NCI-H1436 (cell line): ENCODE data around the gene PLA2G4D.

Source experiments
- DNase-seq: peaks from one replicate; lab custom pipeline; 2025; lab: John Stamatoyannopoulos, UW

The PLA2G4D gene

DNA sequence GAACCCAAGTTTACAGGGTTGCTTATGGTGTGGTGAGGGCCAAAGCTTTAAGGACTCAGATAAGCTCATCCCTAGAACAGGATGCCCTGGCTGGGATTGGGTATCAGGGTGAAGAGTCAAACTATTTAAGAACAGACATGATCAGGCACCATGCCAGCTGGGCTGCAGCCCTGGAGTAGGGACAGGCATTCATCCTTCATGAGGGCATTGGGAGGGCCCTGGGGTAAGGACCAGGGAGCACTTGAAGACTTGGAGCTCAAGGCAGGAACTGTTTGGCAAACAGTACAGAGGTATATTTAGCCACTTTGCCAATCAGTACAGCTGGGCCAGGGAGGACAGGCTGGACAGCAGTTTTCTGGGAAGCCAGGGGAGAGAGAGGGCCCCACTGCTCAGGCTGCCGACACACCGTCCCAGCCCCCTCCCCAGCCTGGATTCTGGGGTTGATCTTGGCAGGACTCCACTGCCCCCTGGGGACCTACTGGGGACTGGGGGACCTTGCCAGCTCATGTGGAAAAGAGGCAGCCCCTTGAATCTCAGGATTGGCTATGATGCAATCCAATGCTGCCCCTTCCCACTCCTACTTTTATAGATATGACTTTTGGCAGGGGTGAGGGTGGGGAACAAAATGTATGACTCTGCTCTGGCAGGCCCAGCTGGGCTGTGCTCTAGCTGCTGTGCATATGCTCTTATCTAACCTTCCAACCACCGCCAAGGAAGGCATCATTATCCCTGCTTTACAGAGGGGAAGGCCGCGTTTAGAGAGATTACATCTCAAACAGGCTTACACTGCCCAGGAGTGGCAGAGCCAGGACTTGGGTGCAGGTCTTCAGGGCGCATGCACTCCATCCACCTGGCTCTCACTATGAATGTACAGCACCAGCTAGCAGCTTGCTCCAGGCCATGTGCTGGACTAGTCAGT, 75.8 kb downstream of the PLA2G4D start:
- no peak for DNase-seq
